ENCODE results near the gene ST6GAL2. TPM values are rescaled to one million over a fixed set of nuclear protein-coding genes. Genes with fewer than 3 reads are reported as not detected.
A peak's percentile ranks its signal among the peaks of the same experiment; 100 is the strongest.

Gene ST6GAL2
- total and polyA plus RNA-seq, 2 of the 8 experiments (the other 6 are each of a cell fraction or from before 2014, with no cell fraction given): 2.7 to 17.5 TPM

- Histone ChIP-seq H3K4me1 (replicated peaks in 1 of 4; ENCODE audit: control insufficient read depth in 3 of 4, insufficient read depth in 4 of 4, low read length in 3 of 4) (peaks cover 3 to 19% (median 14%) of the 10 kb centered on the region in 4 experiments), H3K79me2 (ENCODE audit: control insufficient read depth in 1 of 2, insufficient read depth in 2 of 2, low read length in 2 of 2) (peaks cover 0 to 6% of the 10 kb centered on the region in 2 experiments; a peak in 2 of 4 replicates), H4K8ac (ENCODE audit: extremely low read depth, insufficient read depth, low read length) (no peak overlapping the region), H4K91ac (replicated peaks; ENCODE audit: insufficient read length, low read length) (peak overlapping the region; percentile 51), H2BK20ac (ENCODE audit: low read length) (peak overlapping the region; percentile 76; the same call in 1 of the 2 replicates), H3K9ac (replicated peaks in 1 of 4; ENCODE audit: extremely low read depth in 1 of 4, low read depth in 3 of 4, low read length in 3 of 4) (no peak overlapping the region), H3K56ac (replicated peaks; ENCODE audit: insufficient read length, low read depth, low read length) (no peak overlapping the region), H2BK15ac (ENCODE audit: low read length) (no peak overlapping the region), H3K36me3 (ENCODE audit: control insufficient read depth in 2 of 4, insufficient read depth in 4 of 4, low read length in 3 of 4) (no peaks in the 10 kb centered on the region), H3K27ac (ENCODE audit: low read depth, low read length) (no peak overlapping the region), H3K4me2 (ENCODE audit: insufficient read depth in 1 of 2, low read depth in 2 of 2, low read length in 2 of 2) (no peak overlapping the region), H2AK5ac (ENCODE audit: low read depth, low read length) (no peak overlapping the region), H2BK5ac (ENCODE audit: low read depth, low read length) (no peak overlapping the region), H2AFZ (ENCODE audit: low read length) (no peak overlapping the region), H4K20me1 (replicated peaks in 1 of 2; ENCODE audit: control insufficient read depth in 1 of 2, insufficient read depth in 2 of 2, low read length in 2 of 2) (no peaks in the 10 kb centered on the region), H3K79me1 (ENCODE audit: low read depth, low read length) (peaks cover 3% of the 10 kb centered on the region; the same call in 1 of the 2 replicates), H3K23me2 (ENCODE audit: low read depth, low read length) (no peaks in the 10 kb centered on the region), H3K4me3 (ENCODE audit: extremely low read depth in 1 of 4, insufficient read depth in 2 of 4, low read depth in 3 of 4, low read length in 4 of 4) (no peak overlapping the region), H3K23ac (ENCODE audit: insufficient read length) (no peak overlapping the region), H3K18ac (ENCODE audit: extremely low read depth, low read length) (no peak overlapping the region), H3K14ac (ENCODE audit: insufficient read length) (no peak overlapping the region), H3K4ac (replicated peaks; ENCODE audit: insufficient read length, low read depth, low read length) (no peak overlapping the region), H4K5ac (ENCODE audit: insufficient read length, low read depth, low read length) (no peak overlapping the region), H2BK120ac (replicated peaks; ENCODE audit: low read depth, low read length) (no peak overlapping the region), H3K9me3 (ENCODE audit: insufficient read depth in 2 of 2, low read depth in 1 of 2, low read length in 1 of 2) (peaks cover 0 to 2% of the 10 kb centered on the region in 2 experiments; a peak in 1 of 4 replicates), H2BK12ac (ENCODE audit: low read depth, low read length) (peak overlapping the region; percentile 71; the same call in 1 of the 2 replicates), H3K27me3 (replicated peaks in 1 of 4; ENCODE audit: control insufficient read depth in 3 of 4, extremely low read depth in 1 of 4, insufficient read depth in 3 of 4, low read length in 3 of 4) (no peaks in the 10 kb centered on the region)
- 91% methylated on average over 2 of the region's 2 CpGs; no CpG with 5 or more reads in 1 of the 2 experiments for WGBS, 2 experiments (ENCODE audit: extremely low coverage in 1 of 2, insufficient coverage in 1 of 2, insufficient read length in 1 of 2, insufficient replicate concordance in 2 of 2, low coverage in 1 of 2, low lambda C conversion rate in 2 of 2, missing lambda C conversion rate in 1 of 2)
- FAIRE-seq: no peak
- no peak for TF ChIP-seq NANOG (IDR thresholded peaks at IDR 0.05; ENCODE audit: insufficient read depth, low read depth, low read length, poor library complexity, severe bottlenecking)
- TF ChIP-seq RFX5 (IDR thresholded peaks at IDR 0.05; ENCODE audit: borderline replicate concordance, low read depth, low read length): no peak
- no peak for TF ChIP-seq TAF7 (optimal IDR thresholded peaks at IDR 0.05; ENCODE audit: borderline replicate concordance, low read depth, low read length)
- no peak for TF ChIP-seq PHF8 (conservative IDR thresholded peaks at IDR 0.05; ENCODE audit: low read depth, low read length)
- TF ChIP-seq MAFK (IDR thresholded peaks at IDR 0.05; ENCODE audit: low read depth, low read length): no peak
- no peak for TF ChIP-seq NRF1 (IDR thresholded peaks at IDR 0.05; ENCODE audit: low read depth, low read length)
- ChIA-PET POLR2A (ENCODE audit: partially characterized antibody) (interaction anchor here (1.0 kb wide), 1 partner anchor 32 kb away, joined by 3 read pairs; the partner anchor contains the start of gene ST6GAL2), CTCF (ENCODE audit: partially characterized antibody) (interaction anchor here (0.8 to 3.5 kb wide), 7 partner anchors 9 to 688 kb away, joined by 3 to 19 read pairs (median 3); no protein-coding TSS in a partner anchor)
- DNase-seq (ENCODE audit: low read depth in 1 of 2, low spot score in 2 of 2): no peak
Observed at GRCh38 chr2:106853631-106854030, 32.3 kb downstream of the ST6GAL2 start.

All from H1 (cell line).